HG02678 (cell line): Measurements from ENCODE around the gene UST.
"Not testable (repeated sequence)": the region's sequence is repeated elsewhere in the genome, so short reads cannot be mapped to it uniquely, and the experiment has no call there.

Source experiments
- ATAC-seq: cut with Tn5 transposase; IDR thresholded peaks from one replicate; pipeline ENCODE4 v1.9.1; 2021; ENCODE audit warnings: mild to moderate bottlenecking, moderate library complexity; ENCODE audit not compliant: unreplicated experiment

Gene UST

DNA sequence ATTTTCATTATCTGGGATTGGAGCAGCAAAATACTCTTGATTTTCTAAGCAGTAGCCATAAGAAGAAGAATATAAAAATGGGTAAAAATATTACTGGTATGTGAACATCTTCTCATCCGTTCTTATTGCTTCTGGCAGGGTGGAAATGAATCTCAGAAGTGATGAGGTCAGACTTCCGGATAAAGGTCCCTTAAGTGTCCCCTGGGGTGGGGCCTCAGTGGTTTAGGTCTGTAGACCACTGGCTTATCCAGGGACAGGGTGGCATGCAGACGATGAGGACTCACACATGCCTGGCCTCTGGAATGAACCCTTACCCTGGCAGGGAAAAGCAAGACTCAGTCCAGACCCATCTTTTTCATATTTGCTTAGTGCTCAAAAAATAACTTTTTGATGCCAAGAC is 143.3 kb downstream of the UST start:
- ATAC-seq, result no peak

DNA sequence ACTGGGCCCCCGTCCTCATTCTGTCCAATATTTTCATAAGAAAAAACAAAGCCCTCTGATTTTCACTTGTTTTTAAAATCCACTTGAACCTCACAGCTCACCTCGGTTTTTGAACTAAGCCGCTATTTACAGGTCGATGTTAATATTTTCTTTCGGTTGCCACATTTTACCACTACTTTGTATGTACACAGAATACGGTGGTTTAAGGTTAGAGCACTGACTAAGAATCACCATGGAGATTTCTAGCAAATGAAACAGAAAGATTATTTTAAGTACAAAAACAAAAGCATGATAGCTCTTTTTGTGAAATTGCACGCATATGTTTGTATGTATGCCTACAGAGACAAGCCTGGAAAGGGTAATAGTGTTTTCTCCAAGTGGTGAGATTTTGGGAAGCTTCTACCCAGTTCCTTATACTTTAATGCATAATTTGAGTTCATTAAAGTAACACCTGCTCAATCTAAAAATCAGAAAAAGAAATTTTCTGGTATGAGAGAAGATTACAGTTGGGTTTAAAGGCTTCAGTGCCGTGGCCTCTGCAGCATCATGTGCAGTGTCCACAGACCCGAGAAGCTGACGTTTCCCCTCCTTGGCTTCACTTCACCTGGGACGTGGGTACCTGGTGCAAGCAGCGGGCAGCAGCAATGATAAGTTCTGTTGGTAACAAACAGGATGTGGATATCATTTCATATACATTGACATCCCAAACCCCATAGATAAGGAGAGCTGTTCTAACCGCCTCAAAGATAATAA is 144.0 kb downstream of the UST start:
- ATAC-seq, result no peak

DNA sequence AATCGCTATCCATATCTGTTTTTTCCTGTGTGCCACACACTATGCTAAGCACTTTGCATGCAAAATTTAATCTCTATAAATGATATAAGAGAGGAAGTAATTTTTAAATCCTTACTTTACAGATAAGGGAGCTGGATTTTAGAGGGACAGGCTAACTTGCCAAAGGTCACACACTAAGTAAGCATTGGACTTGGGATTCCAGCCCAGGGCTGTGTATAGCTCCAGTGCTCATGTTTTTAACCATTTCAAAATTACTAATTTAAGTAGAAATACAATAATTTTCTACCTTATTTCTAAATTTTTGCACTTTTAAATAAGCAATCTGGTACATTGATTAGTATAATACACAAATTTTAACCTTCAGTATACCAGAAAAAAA is 144.6 kb downstream of the UST start:
- ATAC-seq, result no peak

DNA sequence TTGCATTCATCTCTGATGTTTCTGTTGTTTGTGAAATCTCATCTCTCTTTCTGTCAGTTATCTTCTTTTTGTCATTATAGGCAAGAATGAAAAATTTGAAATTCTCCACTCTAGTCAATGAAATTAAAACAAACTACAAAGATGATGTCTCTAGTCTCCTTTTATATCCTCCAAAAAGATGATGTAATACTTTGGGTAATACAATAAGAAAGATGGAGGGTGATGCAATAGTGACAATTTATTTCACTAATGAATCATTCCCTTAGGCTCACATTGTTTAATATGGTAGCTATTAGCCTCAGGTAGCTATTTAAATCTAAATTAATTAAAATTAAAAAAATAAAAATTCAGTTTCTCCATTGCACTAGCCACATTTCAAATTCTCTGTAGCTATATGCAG is 145.4 kb downstream of the UST start:
- no peak for ATAC-seq

DNA sequence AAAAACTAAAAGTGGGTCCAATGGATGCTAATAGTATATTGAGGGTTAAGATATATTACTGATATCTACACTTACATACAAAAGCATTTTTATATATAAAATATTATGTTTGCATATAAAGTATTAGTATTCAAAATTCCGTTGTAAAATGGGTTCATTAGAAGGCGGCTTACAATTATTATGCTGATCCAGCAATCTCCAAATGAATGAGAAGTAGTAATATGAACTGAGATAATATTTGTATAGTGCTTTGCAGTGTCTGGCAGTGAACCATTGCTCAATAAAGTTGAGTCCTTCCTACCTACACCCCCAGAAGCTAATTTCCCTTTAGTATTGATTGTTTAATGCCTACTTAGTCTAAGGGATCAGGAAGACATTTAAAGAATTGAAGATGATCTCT is 146.2 kb downstream of the UST start:
- no peak for ATAC-seq

DNA sequence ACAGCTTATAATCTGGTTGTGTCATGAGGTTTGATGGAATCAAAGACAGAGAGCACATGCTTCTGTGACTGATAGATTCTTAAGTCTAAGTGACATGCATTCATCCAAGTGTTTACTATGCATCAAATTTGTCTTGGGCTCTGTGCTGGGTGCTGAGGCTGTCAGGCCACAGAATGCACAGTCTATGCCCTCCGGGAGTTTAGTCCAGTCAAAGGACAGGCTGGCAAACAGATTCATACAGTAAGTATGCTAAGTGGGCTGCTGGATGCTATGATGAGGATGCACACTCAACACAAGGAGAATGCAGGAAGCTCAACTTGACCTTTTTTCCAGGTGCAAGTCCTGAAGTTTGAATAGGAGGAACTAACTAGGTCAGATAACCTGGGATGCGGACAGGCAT is 146.7 kb downstream of the UST start:
- ATAC-seq, result no peak

DNA sequence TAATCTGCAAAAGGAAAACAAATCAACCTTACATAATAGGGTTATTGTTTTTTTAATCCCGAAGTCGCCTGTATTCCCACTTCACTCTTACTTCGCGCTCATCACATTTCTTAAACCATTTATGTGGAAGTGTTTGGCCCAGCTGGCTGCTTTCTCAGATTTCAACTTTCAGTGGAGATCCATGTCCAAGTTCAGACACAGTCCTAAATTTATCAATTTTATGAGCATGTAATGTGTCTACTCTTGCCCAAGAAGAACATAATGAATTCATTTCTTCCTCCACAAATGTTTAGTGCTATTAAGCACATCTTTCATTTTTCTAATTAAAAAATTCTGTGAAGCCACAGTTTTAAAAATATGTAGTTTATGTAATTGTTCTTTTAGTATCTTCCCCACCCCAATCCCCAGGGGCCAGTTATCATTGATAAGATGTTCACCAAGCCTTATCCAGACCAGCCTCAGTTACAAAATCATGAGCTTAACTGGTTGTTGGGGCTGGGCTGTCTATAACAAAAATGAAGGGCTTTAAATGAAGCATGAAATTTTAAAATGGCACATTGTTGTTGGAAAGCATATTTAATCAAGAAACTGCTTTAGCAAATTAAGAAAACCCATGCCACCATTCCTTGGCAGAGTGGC is 151.7 kb downstream of the UST start:
- ATAC-seq, result no peak

DNA sequence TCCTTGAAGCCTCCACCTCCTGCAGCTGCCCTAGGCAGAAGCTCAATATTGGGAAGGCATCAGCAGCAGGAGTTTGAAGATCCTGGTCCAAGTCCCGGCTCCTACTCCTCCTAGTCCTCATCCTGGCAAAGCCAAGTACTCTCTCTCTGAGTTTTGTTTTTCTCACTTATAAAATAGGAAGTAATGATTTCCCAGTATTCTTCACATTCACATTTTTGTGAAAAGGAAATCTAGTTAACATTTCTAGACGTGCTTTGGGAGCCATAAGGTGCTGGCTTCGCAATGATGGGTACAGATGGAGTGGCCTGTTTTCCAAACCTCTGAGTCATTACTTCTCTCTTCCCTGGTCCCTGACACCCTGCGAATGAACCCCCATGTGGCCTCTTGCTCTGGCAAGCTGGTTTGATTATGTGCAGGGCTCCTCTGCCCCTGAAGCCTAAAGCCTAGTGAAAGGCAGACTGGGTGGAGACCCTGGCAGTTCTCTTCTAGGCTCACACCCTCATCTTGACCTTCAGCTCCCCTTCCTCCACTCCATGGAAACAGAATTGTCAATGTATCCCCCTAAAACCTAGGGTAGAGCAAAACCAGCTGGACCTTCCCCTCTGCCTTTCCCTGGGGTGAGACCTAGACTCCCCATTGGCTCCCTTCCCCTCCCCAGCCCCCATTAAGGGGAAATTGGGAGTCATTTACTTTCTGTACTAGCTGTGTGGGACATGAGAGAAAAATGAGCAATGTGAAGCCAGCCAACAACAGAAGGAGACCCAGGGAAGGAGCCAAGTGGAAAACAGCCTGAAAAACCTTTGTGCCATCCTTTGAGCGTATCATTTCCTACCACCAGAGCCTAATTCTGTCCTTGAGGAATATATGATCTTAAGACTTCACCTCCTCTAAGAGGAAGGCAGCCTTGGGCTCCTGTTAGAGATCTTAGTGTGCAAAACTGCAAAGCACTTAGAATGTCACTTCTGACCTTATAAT is 158.4 kb downstream of the UST start:
- no peak for ATAC-seq

DNA sequence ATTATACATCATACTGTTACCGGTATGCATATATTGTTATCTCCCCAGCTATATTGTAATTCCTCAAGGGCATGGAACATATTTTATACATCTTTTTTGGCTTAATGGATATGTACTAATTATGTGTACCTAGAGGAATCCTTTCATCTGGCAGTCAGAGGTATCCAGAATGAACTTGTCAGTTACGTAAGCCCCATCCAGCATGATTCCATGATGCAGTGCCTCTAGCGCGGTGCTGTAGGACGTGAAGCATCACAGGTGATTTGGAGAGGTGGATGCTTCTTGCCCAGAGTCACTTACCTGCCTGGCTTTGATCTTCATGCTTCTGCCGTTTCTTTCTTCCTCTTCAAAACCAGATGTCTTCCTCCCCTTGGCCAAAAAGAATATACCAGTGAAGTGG is 159.1 kb downstream of the UST start:
- no peak for ATAC-seq

DNA sequence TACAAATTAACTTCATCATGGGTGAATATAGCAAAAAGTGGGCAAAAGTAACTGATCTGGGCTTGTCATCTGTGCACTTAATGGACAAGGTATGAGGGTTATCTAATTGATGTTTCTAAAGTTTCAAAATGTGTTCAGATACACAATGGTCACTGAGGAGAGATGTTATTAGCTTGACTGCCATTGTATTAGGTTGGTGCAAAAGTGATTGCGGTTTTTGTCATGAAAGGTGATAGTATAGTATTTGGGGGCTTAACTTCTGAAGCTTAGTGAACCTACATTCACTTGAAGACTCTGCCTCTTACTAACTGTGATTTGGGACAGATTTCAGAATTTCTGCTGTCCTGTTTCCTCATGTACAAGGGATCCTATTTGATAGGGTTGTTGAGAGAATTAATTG is 159.6 kb downstream of the UST start:
- no peak for ATAC-seq

DNA sequence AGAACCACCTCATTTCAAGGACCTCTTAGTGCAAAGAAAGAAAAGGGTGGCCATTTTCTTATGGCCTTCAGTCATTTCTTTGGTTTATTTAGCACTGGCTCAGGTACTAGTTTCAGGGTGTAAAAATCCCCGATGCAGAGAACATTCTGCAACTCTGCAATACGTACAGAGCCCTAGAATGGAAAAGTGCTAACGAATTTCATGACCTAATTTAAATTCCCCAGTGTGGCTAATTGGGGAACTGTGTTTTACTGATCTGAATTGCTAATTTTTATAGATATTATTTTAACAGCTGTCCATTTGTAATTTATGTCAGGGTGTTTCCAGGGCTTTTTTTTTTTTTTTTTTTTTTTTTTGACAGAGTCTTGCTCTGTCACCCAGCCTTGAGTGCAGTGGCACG is 160.7 kb downstream of the UST start:
- peak; percentile 81 for ATAC-seq

DNA sequence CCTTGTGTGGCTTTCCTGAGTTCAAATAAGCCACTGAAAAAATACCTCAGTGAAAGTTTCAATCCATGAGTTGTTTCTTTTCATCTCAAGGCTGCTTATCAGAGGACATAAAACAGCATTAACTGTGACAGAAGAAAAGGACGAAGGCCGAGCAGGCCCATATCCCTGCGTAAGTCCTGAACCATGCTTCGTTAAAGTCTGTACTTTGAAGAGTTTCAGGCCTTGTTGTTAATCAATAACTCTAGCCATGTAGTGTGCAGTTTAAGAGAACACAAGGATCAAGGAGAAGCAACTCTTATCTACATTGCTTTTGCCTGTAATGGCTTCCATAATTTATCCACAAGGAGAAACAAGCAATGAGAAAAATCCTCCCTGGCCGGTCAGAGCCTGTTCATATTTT is 165.4 kb downstream of the UST start:
- ATAC-seq, result no peak

DNA sequence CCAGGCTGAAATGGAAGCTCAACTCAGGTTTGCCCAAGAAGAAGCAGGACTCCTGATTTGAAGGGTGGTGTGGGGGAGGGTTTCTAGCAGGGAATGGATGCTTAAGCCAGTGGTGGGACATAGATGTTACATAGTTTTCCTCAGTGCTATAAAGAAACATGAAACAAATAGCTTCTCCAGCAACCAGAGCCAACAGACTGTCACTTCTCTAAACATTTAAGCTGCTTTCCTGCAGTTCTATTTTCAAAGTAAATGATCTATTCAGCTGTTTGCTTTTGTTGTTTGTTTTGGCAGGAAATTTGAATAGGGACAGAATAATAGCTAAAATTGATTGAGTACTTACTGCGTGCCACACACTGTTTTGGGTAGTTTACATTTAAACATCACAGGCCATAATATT is 169.0 kb downstream of the UST start:
- ATAC-seq, result no peak

DNA sequence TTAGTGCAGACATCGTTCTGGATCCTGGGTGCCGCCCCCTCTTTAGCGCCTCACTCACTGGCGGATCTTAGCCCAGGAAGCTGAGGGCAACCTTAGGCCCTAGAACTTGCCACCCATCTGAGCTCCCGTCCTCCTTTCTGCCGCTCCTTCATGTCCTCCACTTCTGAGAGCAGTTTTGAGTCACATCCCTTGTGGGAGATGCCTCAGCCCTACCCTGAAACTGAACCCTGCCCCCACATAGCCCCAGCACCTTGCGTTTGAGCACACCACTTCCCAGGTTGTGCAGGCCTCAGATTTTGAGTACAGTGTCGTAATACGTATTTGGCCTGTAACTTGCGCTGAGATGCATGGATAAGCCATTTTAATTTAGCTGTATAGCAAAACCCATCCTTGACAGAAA is 169.7 kb downstream of the UST start:
- not testable (repeated sequence) for ATAC-seq

DNA sequence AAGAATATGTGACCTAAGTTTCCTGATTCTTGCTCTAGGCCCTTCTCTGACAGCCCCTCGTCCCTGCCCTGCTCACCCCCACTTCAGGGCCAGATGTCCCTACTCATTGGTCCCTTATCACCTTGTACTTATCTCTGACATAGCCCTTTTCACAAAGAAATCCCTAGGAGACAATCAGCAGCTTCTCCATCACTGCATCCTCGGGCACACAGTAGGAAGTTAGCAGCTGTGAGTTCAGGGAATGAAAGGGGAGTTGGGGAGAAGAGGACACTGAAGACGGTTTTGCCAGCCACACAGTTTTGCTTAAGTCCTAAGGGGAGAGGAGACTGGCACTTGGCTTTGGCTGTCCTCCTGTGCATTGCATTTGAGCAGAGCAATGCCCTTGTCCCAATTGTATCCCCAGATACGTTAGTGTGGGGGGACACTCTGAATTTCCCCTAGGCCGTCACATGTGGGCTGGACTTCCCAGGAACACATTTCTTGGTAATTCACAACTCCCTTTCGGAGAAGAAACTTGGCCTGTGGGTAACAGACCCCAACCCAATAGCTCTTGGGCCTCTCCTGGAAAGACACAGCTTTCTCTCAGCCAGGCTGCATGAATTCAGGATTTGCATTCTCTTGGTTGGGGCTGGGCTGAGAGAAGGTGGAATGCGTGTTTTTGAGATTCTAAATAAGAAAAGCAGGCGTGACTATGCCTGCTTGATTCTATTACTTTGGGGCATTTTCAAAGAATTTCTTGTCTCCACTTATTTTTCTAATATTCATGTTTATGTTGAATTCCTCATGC is 177.6 kb downstream of the UST start:
- ATAC-seq, result no peak

DNA sequence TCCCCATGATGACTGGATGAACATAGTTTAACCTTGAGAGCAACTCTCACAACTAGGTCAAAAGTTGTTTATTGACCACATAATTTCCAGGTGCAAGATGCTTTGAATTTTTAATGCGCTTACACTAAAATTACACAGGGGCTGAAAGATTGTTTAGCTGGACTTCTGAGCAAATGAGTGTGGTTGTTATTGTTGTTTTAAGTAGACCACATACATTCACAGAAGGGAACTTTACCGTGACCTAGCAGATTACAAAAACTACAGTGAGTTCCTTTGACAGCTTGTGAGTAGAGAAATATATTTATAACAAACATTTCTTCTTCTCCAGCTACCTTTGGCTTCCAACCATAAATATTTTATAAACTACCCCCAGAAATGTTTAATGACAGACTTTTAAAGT is 178.9 kb downstream of the UST start:
- ATAC-seq, result no peak

DNA sequence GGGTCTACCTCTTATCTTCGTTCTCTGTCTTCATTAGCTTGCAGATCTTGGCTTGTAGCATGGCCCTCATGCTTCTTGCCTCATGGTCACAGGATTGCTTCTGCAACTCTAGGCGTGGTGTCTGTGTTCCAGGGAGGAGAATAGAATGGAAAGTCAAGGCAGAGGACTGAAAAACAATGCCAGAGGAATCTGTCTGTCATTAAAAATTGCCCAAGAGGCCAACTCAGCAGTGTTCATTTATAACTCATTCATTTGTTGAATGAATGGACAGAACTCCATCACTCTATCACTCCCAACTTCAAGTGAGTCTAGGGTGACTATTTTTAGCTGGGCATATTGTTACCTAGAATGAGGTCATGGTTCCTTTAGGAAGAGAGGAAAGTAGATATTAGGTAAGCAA is 179.6 kb downstream of the UST start:
- no peak for ATAC-seq

DNA sequence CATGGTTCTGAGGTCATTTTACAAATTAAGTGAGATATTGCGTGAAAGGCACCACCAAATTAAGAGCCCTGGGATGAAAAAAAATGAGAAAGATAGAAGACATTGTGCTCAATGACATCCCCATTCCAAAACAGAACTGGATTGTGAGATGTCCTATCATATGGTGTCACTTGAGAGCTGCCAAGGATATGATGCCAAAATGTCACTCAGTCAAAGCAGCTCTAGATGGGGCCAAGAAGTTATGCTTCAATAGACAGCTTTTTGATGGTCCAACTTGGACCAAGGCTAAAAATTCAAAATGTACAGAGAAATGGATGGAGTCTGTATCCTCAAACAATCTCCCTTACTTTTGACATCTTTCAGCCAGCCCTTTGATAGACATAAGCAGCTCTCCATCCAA is 180.8 kb downstream of the UST start:
- no peak for ATAC-seq

DNA sequence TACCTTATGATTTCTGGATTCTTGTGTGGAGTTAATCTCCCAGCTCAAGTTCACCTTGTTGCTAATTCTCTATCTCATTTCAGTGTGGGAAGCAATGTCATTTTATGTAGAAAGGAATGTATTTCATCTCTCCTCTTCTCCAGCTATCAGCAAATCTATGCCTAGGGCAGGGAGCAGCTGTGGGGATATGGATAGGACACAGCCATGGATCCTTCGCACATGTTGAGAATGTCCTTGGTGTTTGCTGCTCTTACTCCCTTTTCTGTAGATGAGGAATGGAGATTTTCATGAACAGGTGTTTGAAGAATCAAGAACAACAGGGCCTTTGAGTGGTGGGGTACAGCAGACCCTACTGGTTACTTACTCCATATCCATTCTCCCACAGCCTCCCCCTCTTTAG is 182.0 kb downstream of the UST start:
- ATAC-seq, result no peak

DNA sequence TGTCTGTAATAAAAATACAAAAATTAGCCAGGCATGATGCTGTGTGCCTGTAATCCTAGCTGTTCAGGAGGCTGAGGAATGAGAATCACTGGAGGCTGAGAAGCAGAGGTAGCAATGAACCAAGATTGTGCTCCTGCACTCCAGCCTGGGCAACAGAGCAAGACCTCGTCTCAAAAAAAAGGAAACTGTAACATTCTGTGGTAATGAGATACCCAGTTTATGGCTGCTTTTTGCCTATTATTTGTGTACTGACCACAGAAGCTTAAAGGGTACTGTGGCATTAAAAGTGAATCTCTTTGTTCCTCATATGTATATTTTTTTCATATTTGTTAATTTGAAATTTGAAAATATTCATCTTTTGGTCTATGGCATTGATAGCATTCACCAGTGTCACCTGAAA is 185.4 kb downstream of the UST start:
- no peak for ATAC-seq

DNA sequence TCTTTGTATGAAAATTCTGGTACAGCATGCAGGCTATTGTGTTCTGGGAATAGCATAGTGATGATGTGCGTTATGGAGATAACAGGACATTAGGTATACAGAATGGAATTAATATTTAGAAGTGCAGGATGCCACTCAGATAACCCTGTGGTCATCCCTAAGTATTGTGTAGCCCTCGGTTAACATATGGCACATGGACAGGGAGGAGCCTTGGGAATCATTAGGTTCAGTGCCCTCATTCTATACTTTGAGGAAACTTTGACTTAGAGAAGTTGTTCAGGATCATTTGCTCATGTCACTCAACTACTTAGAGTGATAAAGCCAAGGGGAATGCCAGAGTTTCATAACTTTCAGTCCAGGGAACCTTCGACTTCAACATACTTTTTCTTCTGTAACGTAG is 185.9 kb downstream of the UST start:
- ATAC-seq, result no peak
